T-cell (primary cell): Measurements from ENCODE around the gene CIAPIN1. TPM values are rescaled to one million over a fixed set of nuclear protein-coding genes. Genes with fewer than 3 reads are reported as not detected.
"Not testable (repeated sequence)": the region's sequence is repeated elsewhere in the genome, so short reads cannot be mapped to it uniquely, and the experiment has no call there.

Source experiments
- ATAC-seq, 4 experiments: fragments of 200-7000 bp in 3 of 4; fragments of 150-1000 bp in 1 of 4; cut with Tn5 transposase; replicated peaks in 1 of 4; 1 replicate in 3 of 4; 2 replicates in 1 of 4; pipeline ENCODE4 v1.10.0; 2021; ENCODE audit warnings: moderate library complexity in 3 of 4, mild to moderate bottlenecking in 2 of 4, moderate number of reproducible peaks in 1 of 4
- CTCF ChIA-PET, 2 donors: fragments of 300-600 bp; sonication (Branson Sonifier 250); formaldehyde crosslinking; loops; one replicate each; lab custom pipeline; 2022; ENCODE audit warnings: antibody characterized with exemption in 2 of 2; lab: Charles Lee
- POLR2A ChIA-PET, 2 donors: fragments of 300-600 bp; sonication (Branson Sonifier 250); formaldehyde crosslinking; loops; one replicate each; lab custom pipeline; 2022; ENCODE audit warnings: antibody characterized with exemption in 2 of 2; lab: Charles Lee
- DNase-seq, 35 experiments: peaks; one replicate each; pipeline versions ENCODE4 v3.0.0 to v3.0.0-alpha.2; 2013 to 2023
- H3K27ac ChIP-seq: one replicate; pipeline ENCODE4 v1.5.1; 2013; ENCODE audit warnings: low read length
- H3K27me3 ChIP-seq, 2 experiments: replicated peaks in 1 of 2; 1 replicate in 1 of 2; 2 replicates in 1 of 2; pipeline versions ENCODE4 v1.6.1 to v1.7.0; 2013; ENCODE audit warnings: low read length in 1 of 2, mixed read lengths in 1 of 2; ENCODE audit not compliant: control insufficient read depth in 2 of 2, insufficient read depth in 2 of 2; ENCODE audit errors: extremely low read depth in 1 of 2
- H3K36me3 ChIP-seq, 2 donors: 1 replicate in 1 of 2; 2 replicates in 1 of 2; pipeline versions ENCODE4 v1.6.1 to v1.7.0; 2013; ENCODE audit warnings: low read length in 1 of 2; ENCODE audit not compliant: control insufficient read depth in 2 of 2, insufficient read depth in 1 of 2; ENCODE audit errors: extremely low read depth in 1 of 2
- H3K4me1 ChIP-seq, 2 experiments: 1 replicate in 1 of 2; 2 replicates in 1 of 2; pipeline versions ENCODE4 v1.6.1 to v1.7.0; 2013; ENCODE audit warnings: low read length in 2 of 2, mixed read lengths in 1 of 2; ENCODE audit not compliant: insufficient read depth in 2 of 2, control insufficient read depth in 1 of 2; ENCODE audit errors: extremely low read depth in 1 of 2
- H3K4me3 ChIP-seq, 2 donors: 1 replicate in 1 of 2; 2 replicates in 1 of 2; pipeline versions ENCODE4 v1.5.1 to v1.7.0; 2013; ENCODE audit warnings: mild to moderate bottlenecking in 2 of 2, low read length in 1 of 2, moderate library complexity in 1 of 2; ENCODE audit not compliant: control insufficient read depth in 1 of 2; ENCODE audit errors: extremely low read depth in 1 of 2
- H3K9me3 ChIP-seq: 2 replicates; pipeline ENCODE4 v1.7.0; 2013
- H3K27ac Mint-ChIP-seq, 2 donors: one replicate each; pipeline ENCODE4 v1.8.0; 2020 to 2021; ENCODE audit warnings: mild to moderate bottlenecking in 2 of 2, mixed read lengths in 2 of 2
- H3K27me3 Mint-ChIP-seq, 2 donors: one replicate each; pipeline ENCODE4 v1.8.0; 2021 to 2022; ENCODE audit warnings: mixed read lengths in 2 of 2
- H3K36me3 Mint-ChIP-seq: one replicate; pipeline ENCODE4 v1.8.0; 2021; ENCODE audit warnings: mixed read lengths
- H3K4me1 Mint-ChIP-seq, 3 donors: one replicate each; pipeline ENCODE4 v1.8.0; 2020 to 2022; ENCODE audit warnings: mixed read lengths in 3 of 3, mild to moderate bottlenecking in 1 of 3
- H3K4me3 Mint-ChIP-seq, 3 donors: one replicate each; pipeline ENCODE4 v1.8.0; 2020 to 2022; ENCODE audit warnings: mild to moderate bottlenecking in 3 of 3, mixed read lengths in 3 of 3, moderate library complexity in 3 of 3
- H3K9me3 Mint-ChIP-seq, 3 donors: one replicate each; pipeline ENCODE4 v1.8.0; 2020 to 2022; ENCODE audit warnings: mixed read lengths in 3 of 3
- WGBS: methylation state at CpG from one replicate; pipeline ENCODE4 v1.1.5; 2013; ENCODE audit warnings: missing lambda C conversion rate; ENCODE audit not compliant: insufficient coverage; 5-methylcytosine and 5-hydroxymethylcytosine counted together
- total RNA-seq, 35 experiments: library from RNA in 6 of 35; stranded (reverse) in 6 of 35; fragments of 120-200 nt in 1 of 35; gene quantifications; one replicate each; pipeline versions ENCODE4 v1.2.1 to v1.2.4 and lab custom pipeline; 2013 to 2026

CIAPIN1 gene
- total RNA-seq, 5 donors from 2014 or later (not counting 1 experiment from before 2014, with no cell fraction given): 26.5 to 46.8 (median 28.5) TPM

DNA sequence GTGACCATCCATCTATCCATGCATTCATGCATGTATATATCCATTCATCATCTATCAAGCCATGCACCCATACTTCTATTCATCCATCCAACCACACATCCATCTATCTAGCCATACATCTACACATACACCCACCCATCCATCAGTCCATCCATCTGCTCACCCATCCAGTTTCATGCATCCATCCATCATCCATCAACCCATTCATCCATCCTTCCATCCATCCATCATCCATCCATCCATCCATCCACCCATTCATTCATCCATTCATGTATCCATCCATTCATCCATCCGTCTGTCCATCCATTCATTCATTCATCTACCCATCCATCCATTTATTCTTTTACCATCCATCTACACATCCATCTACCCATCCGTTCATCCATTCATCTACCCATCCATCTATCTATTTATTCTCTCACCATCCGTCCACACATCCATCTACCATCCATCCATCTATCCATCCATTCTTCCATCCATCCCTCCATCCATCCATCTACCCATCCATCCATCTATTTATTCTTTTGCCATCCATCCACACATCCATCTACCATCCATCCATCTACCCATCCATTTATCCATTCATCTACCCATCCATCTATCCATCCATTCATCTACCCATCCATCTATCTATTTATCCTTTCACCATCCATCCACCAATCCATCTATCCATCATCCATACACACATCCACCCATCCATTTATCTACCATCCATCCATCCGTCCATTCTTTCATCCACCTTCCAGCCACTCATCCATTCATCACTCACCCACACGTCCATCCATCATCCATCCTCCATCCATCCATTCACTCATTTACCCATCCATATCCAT, 39.4 kb downstream of the CIAPIN1 start:
- ATAC-seq: no peak
- peaks cover 0 to 6% of the 10 kb centered on the region in 2 experiments for H3K27me3 ChIP-seq
- H3K27ac Mint-ChIP-seq: no peak overlapping the region

DNA sequence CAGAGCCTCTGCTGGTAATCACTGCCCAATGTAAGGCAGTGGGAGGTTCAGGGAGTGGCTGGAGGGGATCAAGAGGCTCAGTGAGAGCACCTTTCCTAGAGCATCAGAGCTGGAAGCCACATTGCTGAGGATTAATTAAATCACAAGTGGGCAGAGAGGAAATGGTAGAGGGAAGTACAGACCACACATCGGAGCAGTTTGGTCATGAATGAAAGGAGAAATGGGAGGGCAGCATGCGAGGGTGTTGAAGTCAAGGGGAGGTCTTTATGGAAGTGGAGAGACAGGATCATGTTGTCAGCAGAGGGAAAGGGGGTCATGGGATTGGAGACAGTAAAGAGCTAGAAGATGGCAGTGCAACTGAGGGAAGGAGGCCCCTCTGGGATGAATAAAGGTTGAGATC, 40.3 kb downstream of the CIAPIN1 start:
- no peaks in the 10 kb centered on the region for H3K36me3 Mint-ChIP-seq
- H3K9me3 ChIP-seq: no peaks in the 10 kb centered on the region
- H3K9me3 Mint-ChIP-seq: no peaks in the 10 kb centered on the region
- H3K4me1 Mint-ChIP-seq: peaks cover 0 to 2% (median 0%) of the 10 kb centered on the region in 3 donors
- no peak overlapping the region for H3K4me3 Mint-ChIP-seq
- no peaks in the 10 kb centered on the region for H3K36me3 ChIP-seq
- CTCF ChIA-PET: no interaction called here
- no peak overlapping the region for H3K27ac Mint-ChIP-seq
- H3K4me1 ChIP-seq: no peaks in the 10 kb centered on the region
- POLR2A ChIA-PET: interaction anchor here in 1 of 2 donors (0.7 kb wide), 1 partner anchor 931 kb away, joined by 5 read pairs; no protein-coding TSS in a partner anchor
- H3K4me3 ChIP-seq: no peak overlapping the region
- H3K27me3 ChIP-seq: peaks cover 0 to 11% of the 10 kb centered on the region in 2 experiments
- no peak for DNase-seq
- no peak overlapping the region for H3K27ac ChIP-seq
- WGBS: 7% methylated on average over 2 of the region's 2 CpGs
- peaks cover 4 to 7% of the 10 kb centered on the region in 2 donors for H3K27me3 Mint-ChIP-seq
- ATAC-seq: no peak

More for the DNA sequence above, 39.4 kb downstream of the CIAPIN1 start:
- no peak overlapping the region for H3K4me3 ChIP-seq
- H3K36me3 Mint-ChIP-seq: no peaks in the 10 kb centered on the region
- DNase-seq: no peak
- no peak overlapping the region for H3K27ac ChIP-seq
- WGBS: 94% methylated on average over 5 of the region's 5 CpGs
- H3K9me3 Mint-ChIP-seq: no peaks in the 10 kb centered on the region
- H3K4me1 ChIP-seq: no peaks in the 10 kb centered on the region
- peaks cover 4 to 7% of the 10 kb centered on the region in 2 donors for H3K27me3 Mint-ChIP-seq
- POLR2A ChIA-PET: no interaction called here
- no peaks in the 10 kb centered on the region for H3K9me3 ChIP-seq
- H3K4me3 Mint-ChIP-seq: no peak overlapping the region
- no peaks in the 10 kb centered on the region for H3K36me3 ChIP-seq
- peaks cover 0 to 2% (median 0%) of the 10 kb centered on the region in 3 donors for H3K4me1 Mint-ChIP-seq
- CTCF ChIA-PET: no interaction called here

DNA sequence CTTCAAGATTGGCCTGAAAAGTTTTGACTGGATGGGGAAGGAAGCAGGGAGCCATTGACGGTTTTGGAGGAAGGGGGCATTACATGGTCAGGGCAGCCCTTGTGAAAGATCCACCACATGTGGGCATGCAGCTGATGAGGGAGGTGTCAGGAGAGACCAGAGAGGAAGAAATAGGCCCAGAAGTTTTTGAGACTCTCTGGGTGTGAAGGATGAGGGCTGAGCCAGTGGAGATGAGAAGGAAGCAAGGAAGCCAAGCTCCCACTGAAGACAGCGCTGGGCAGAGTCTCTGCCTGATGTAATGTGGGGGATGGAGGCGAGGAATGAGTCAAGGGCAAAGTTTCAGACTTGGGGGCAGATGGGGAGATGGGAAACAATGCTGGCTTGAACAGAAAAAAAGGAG, 42.1 kb downstream of the CIAPIN1 start:
- H3K27ac Mint-ChIP-seq: no peak overlapping the region
- H3K9me3 ChIP-seq: no peaks in the 10 kb centered on the region
- CTCF ChIA-PET: no interaction called here
- H3K27ac ChIP-seq: no peak overlapping the region
- H3K36me3 ChIP-seq: no peaks in the 10 kb centered on the region
- no peak overlapping the region for H3K4me3 ChIP-seq
- H3K27me3 Mint-ChIP-seq: peaks cover 4 to 9% of the 10 kb centered on the region in 2 donors
- no peaks in the 10 kb centered on the region for H3K9me3 Mint-ChIP-seq
- POLR2A ChIA-PET: no interaction called here
- H3K36me3 Mint-ChIP-seq: no peaks in the 10 kb centered on the region
- H3K27me3 ChIP-seq: peaks cover 0 to 14% of the 10 kb centered on the region in 2 experiments
- no peak overlapping the region for H3K4me3 Mint-ChIP-seq
- DNase-seq (no peak), ATAC-seq (no peak)
- no peaks in the 10 kb centered on the region for H3K4me1 ChIP-seq
- peaks cover 0 to 2% (median 0%) of the 10 kb centered on the region in 3 donors for H3K4me1 Mint-ChIP-seq
- WGBS: 50% methylated on average over 3 of the region's 3 CpGs

DNA sequence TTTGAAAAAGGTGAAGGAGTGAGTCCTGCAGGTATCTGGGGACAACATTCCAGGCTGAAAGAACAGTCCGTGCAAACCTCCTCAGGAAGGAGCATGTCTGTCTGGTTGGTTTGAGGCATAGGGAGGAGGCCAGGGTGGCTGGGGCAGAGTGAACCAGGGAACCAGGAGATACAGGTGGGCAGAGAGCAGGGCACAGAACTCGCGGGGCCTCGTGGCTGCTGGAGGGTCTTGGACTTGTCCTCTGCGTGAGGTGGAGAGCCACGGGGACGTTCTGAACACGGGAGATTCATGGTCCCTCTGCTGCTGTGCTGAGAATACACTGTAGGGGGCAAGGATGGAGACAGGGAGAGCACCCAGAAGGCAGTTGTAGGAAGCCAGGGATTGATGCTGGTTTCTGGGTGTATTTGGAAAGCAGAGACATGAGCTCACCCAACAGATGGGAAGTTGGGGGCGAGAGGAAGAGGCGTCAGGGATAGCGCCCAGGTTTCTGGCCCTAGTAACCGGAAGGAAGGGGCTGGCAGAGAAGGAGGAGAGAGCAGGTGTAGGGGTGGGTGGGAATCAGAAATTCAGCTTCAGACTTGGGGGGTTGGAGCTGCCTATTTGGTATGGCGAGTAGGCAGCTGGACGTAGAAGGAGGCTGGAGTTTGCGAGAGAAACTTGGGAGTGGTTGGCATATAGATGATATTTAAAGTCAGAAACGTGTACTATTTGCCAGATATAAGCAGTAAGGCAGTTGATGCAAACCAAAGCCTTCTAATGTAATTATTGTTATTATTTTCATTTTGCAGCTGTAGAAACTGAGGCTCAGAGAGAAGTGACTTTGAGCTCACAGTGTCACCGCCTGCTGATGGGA, 43.0 kb downstream of the CIAPIN1 start, which contains the start of gene CCL17:
Gene CCL17 (plus strand): TSS at position 803 of the 853 bp plus-strand sequence. CDS start 9,166 bp downstream, outside the sequence.
- Mint-ChIP-seq H3K4me1 (peaks cover 0 to 2% (median 0%) of the 10 kb centered on the region in 3 donors), H3K27ac (no peak within 1 kb of the TSS), H3K27me3 (peaks cover 4 to 6% of the 10 kb centered on the region in 2 donors), H3K4me3 (no peak within 1 kb of the TSS), H3K9me3 (no peaks in the 10 kb centered on the region), H3K36me3 (no peaks in the 10 kb centered on the region)
- Histone ChIP-seq H3K9me3 (no peaks in the 10 kb centered on the region), H3K27ac (no peak within 1 kb of the TSS), H3K4me1 (no peaks in the 10 kb centered on the region), H3K27me3 (peaks cover 0 to 9% of the 10 kb centered on the region in 2 experiments), H3K4me3 (no peak within 1 kb of the TSS), H3K36me3 (no peaks in the 10 kb centered on the region)
- ChIA-PET POLR2A (no interaction called here), CTCF (no interaction called here)
- 85% methylated on average over 15 of the region's 17 CpGs for WGBS
- DNase-seq (no peak), ATAC-seq (no peak)

GRCh38 chr16:57401943-57402640, 45.1 kb downstream of the CIAPIN1 start:
- H3K27ac Mint-ChIP-seq: no peak overlapping the region
- Histone ChIP-seq H3K4me3 (no peak overlapping the region), H3K27ac (no peak overlapping the region), H3K9me3 (no peaks in the 10 kb centered on the region), H3K36me3 (no peaks in the 10 kb centered on the region), H3K27me3 (peaks cover 0 to 9% of the 10 kb centered on the region in 2 experiments), H3K4me1 (no peaks in the 10 kb centered on the region)
- peaks cover 0 to 2% of the 10 kb centered on the region in 2 donors for H3K27me3 Mint-ChIP-seq
- no peaks in the 10 kb centered on the region for H3K4me1 Mint-ChIP-seq
- no peaks in the 10 kb centered on the region for H3K9me3 Mint-ChIP-seq
- 90% methylated on average over 3 of the region's 7 CpGs for WGBS
- ChIA-PET POLR2A (no interaction called here), CTCF (interaction anchor here in 1 of 2 donors (0.6 kb wide), 1 partner anchor 221 kb away, joined by 3 read pairs; no protein-coding TSS in a partner anchor)
- DNase-seq: no peak
- no peaks in the 10 kb centered on the region for H3K36me3 Mint-ChIP-seq
- H3K4me3 Mint-ChIP-seq: no peak overlapping the region
- ATAC-seq: no peak

GRCh38 chr16:57397493-57397892, 49.7 kb downstream of the CIAPIN1 start:
- H3K9me3 Mint-ChIP-seq, DNase-seq, H3K36me3 ChIP-seq, H3K4me3 ChIP-seq, H3K9me3 ChIP-seq, H3K4me3 Mint-ChIP-seq, CTCF ChIA-PET, ATAC-seq, POLR2A ChIA-PET, H3K4me1 ChIP-seq, H3K4me1 Mint-ChIP-seq, H3K36me3 Mint-ChIP-seq, H3K27ac Mint-ChIP-seq, H3K27me3 Mint-ChIP-seq, H3K27ac ChIP-seq: not testable (repeated sequence)
- peaks cover 0 to 19% of the 10 kb centered on the region in 2 experiments for H3K27me3 ChIP-seq
- no CpG with 5 or more reads among the region's 4 CpGs for WGBS
